Type B pancreatic cell (in vitro differentiated cells): ENCODE results near the gene PARVB. TPM values are rescaled to one million over a fixed set of nuclear protein-coding genes. Genes with fewer than 3 reads are reported as not detected.
A peak's percentile ranks its signal among the peaks of the same experiment; 100 is the strongest.

Experiments
- DNase-seq: peaks from one replicate; pipeline ENCODE4 v3.0.0; 2021; ENCODE audit warnings: mixed read lengths; ENCODE audit not compliant: unreplicated experiment; ENCODE audit errors: extremely low spot score
- H3K27ac Mint-ChIP-seq: 2 replicates; pipeline ENCODE4 v1.8.0; 2021; ENCODE audit warnings: mild to moderate bottlenecking, mixed read lengths
- H3K27me3 Mint-ChIP-seq: 2 replicates; pipeline ENCODE4 v1.8.0; 2021; ENCODE audit warnings: mixed read lengths
- H3K36me3 Mint-ChIP-seq: 2 replicates; pipeline ENCODE4 v1.8.0; 2021; ENCODE audit warnings: mixed read lengths
- H3K4me1 Mint-ChIP-seq: one replicate; pipeline ENCODE4 v1.8.0; 2021; ENCODE audit warnings: mixed read lengths; ENCODE audit not compliant: unreplicated experiment
- H3K4me3 Mint-ChIP-seq: 2 replicates; pipeline ENCODE4 v1.8.0; 2021; ENCODE audit warnings: mild to moderate bottlenecking, mixed read lengths
- H3K9me3 Mint-ChIP-seq: 2 replicates; pipeline ENCODE4 v1.8.0; 2021; ENCODE audit warnings: mixed read lengths
- total RNA-seq: library from RNA; stranded (reverse); gene quantifications from 2 replicates; pipeline ENCODE4 v1.2.1, GENCODE V29; 2021; ENCODE audit warnings: low replicate concordance
- TF ChIP-seq, protein P1 (sequence below): fragments of 200-600 bp; sonication (generic); conservative IDR thresholded peaks from 2 replicates; pipeline ENCODE4 v1.5.0; 2021; ENCODE audit warnings: antibody characterized with exemption, mild to moderate bottlenecking

Gene PARVB
- total RNA-seq, 1 donor from 2014 or later, result 15.9 TPM

DNA sequence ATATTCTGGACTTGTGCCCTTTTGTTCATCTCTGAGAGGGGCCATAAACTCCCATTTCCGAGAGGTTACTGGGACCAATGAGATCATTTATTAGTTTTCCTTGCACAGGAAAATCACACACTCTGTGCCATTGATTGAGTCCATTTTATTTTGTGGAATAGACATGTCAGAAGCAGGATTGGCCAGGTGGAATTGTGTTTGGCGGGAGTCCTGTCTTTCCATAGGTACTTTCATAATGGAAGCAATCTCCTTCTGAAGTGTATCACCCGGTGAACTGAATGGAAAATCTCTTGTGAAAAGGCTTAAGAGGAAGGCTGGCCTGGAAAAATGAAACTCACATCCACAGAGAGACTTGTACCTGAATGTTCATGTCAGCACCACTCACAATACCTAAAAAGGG, 93.6 kb downstream of the PARVB start:
- Mint-ChIP-seq H3K36me3 (no peaks in the 10 kb centered on the region), H3K4me3 (no peak overlapping the region), H3K9me3 (no peaks in the 10 kb centered on the region), H3K27me3 (no peaks in the 10 kb centered on the region), H3K27ac (no peak overlapping the region), H3K4me1 (no peaks in the 10 kb centered on the region)
- DNase-seq, result no peak
- TF ChIP-seq, protein P1, sequence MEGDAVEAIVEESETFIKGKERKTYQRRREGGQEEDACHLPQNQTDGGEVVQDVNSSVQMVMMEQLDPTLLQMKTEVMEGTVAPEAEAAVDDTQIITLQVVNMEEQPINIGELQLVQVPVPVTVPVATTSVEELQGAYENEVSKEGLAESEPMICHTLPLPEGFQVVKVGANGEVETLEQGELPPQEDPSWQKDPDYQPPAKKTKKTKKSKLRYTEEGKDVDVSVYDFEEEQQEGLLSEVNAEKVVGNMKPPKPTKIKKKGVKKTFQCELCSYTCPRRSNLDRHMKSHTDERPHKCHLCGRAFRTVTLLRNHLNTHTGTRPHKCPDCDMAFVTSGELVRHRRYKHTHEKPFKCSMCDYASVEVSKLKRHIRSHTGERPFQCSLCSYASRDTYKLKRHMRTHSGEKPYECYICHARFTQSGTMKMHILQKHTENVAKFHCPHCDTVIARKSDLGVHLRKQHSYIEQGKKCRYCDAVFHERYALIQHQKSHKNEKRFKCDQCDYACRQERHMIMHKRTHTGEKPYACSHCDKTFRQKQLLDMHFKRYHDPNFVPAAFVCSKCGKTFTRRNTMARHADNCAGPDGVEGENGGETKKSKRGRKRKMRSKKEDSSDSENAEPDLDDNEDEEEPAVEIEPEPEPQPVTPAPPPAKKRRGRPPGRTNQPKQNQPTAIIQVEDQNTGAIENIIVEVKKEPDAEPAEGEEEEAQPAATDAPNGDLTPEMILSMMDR, result no peak

DNA sequence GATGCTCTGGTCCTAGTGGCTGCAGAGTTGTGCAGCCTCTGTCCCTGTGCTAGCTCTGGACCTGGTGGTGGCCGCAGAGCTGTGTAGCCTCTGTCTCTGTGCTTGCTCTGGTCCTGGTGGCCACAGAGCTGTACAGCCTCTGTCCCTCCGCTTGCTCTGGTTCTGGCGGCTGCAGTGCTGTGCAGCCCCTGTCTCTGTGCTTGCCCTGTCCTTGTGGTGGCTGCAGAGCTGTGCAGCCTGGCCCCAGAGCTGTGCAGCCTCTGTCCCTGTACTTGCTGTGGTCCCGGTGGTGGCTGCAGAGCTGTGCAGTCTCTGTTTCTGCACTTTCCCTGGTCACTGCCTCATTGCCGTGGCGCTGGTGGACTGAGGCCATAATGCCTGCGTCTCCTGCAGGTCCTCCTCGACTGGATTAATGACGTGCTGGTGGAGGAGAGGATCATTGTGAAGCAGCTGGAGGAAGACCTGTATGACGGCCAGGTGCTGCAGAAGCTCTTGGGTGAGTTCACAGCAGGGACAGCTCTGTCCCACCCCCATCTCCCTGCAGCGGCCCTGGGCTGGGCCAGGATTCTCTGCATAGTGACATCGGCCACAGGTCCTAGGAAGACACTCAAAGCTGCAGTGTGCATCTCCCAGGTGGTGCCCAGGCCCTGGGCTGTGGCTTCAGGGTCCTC, 94.7 kb downstream of the PARVB start:
- Mint-ChIP-seq H3K9me3 (no peaks in the 10 kb centered on the region), H3K27me3 (no peaks in the 10 kb centered on the region), H3K4me3 (no peak overlapping the region), H3K4me1 (no peaks in the 10 kb centered on the region), H3K27ac (no peak overlapping the region), H3K36me3 (no peaks in the 10 kb centered on the region)
- DNase-seq, result no peak
- TF ChIP-seq, protein P1, result peak; percentile 13

DNA sequence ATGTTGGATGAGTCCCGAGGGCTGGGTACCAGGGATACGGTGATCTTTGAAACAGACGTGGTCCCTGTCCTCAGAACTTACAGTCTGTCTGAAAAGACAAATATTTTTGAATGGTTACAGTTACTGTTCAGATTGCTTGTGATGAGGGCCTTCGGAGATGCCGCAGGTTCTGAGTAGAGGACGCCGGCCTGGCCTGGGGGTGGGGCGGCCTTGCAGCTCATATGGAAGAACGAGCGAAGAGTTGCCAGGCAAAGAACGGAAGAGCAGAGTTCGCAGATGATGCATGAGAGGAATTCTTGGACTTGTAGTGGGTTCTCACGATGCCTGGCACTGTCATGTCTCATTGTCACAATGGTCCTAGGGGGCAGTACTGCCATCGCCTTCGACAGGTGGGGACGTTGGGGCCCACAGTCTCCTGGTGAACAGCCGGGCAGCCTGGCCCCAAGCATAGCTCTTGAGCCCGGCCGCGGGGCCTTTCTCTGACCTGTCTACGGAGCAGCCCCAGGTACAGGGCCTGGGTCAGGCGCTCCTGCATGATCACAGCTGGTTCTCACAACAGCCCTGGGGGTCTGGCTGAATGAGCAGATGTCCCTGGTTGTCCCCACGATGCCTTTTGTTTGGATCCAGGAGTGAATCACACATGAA, 95.7 kb downstream of the PARVB start:
- no peaks in the 10 kb centered on the region for H3K9me3 Mint-ChIP-seq
- H3K4me3 Mint-ChIP-seq, result no peak overlapping the region
- H3K27me3 Mint-ChIP-seq, result no peaks in the 10 kb centered on the region
- H3K4me1 Mint-ChIP-seq, result no peaks in the 10 kb centered on the region
- H3K36me3 Mint-ChIP-seq, result no peaks in the 10 kb centered on the region
- no peak overlapping the region for H3K27ac Mint-ChIP-seq
- no peak for DNase-seq
- TF ChIP-seq, protein P1, result no peak

DNA sequence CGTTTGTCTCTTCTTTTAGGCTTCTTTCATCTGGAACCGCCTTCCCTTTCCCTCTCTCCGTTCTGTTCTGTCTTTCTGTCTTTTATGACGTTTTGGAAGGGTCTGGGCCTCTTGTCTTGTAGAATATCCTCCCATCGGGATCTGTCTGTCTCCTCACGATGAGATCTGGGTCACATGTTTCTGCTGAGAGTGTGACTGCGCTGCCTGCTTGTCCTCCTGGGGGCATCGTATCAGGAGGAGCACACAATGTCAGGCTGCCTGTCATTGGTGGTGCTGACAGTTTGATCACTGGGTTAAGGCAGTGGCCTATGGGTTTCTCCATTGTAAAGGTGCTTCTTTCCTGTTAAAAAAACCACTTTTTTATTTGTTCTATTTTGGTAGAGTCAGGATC, 96.2 kb downstream of the PARVB start:
- no peak overlapping the region for H3K27ac Mint-ChIP-seq
- no peaks in the 10 kb centered on the region for H3K27me3 Mint-ChIP-seq
- no peak for DNase-seq
- no peaks in the 10 kb centered on the region for H3K9me3 Mint-ChIP-seq
- H3K36me3 Mint-ChIP-seq, result no peaks in the 10 kb centered on the region
- H3K4me3 Mint-ChIP-seq, result no peak overlapping the region
- TF ChIP-seq, protein P1, result no peak
- no peaks in the 10 kb centered on the region for H3K4me1 Mint-ChIP-seq

DNA sequence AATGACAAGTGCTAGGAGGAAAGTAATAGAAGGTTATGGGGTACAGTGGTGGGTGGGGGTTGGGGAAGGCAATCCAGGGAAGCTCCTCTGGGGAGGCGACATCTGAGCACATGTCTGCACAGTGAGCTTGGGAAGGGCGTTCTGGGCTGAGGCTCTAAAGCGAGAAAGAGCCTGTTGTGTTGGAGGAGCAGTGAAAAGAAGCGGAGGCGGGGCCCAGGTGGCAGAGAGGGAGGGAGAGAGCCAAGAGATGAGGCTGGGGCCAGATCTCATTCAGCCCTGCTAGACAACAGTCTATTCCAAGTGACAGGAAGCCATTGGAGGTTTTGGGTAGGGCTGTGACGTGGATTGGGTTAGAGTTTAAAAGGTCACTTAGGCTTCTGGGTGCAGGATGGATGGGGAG, 101.3 kb downstream of the PARVB start:
- TF ChIP-seq, protein P1, result no peak
- no peak overlapping the region for H3K4me3 Mint-ChIP-seq
- peaks cover 8% of the 10 kb centered on the region for H3K9me3 Mint-ChIP-seq
- H3K27ac Mint-ChIP-seq, result no peak overlapping the region
- peaks cover 7% of the 10 kb centered on the region for H3K36me3 Mint-ChIP-seq
- no peaks in the 10 kb centered on the region for H3K4me1 Mint-ChIP-seq
- peaks cover 4% of the 10 kb centered on the region for H3K27me3 Mint-ChIP-seq
- DNase-seq, result no peak
